IPS DF 6.9 (cell line): ENCODE data around the gene PRICKLE4.

Source experiments
- DNase-seq: peaks from one replicate; pipeline ENCODE4 v3.0.0-alpha.2; 2013; ENCODE audit warnings: low read depth, low spot score
- H3K27ac ChIP-seq: one replicate; pipeline ENCODE4 v1.5.1; 2013; ENCODE audit warnings: low read length, control low read depth
- H3K27me3 ChIP-seq: 2 replicates; pipeline ENCODE4 v1.6.1; 2013; ENCODE audit warnings: mild to moderate bottlenecking, low read length; ENCODE audit not compliant: control insufficient read depth, insufficient read depth
- H3K36me3 ChIP-seq: 2 replicates; pipeline ENCODE4 v1.6.1; 2013; ENCODE audit warnings: low read length; ENCODE audit not compliant: control insufficient read depth, insufficient read depth
- H3K4me1 ChIP-seq: 2 replicates; pipeline ENCODE4 v1.6.1; 2013; ENCODE audit warnings: low read length; ENCODE audit not compliant: control insufficient read depth, insufficient read depth
- H3K4me3 ChIP-seq: 2 replicates; pipeline ENCODE4 v1.5.1; 2013; ENCODE audit warnings: mild to moderate bottlenecking, low read length
- H3K9me3 ChIP-seq: 2 replicates; pipeline ENCODE4 v1.6.1; 2013; ENCODE audit warnings: low read length, inconsistent platforms; ENCODE audit not compliant: control insufficient read depth, insufficient read depth
- WGBS: extraction: QIAGEN DNeasy Blood & Tissue Kit; methylation state at CpG from one replicate; pipeline ENCODE4 v1.1.7; 2013; ENCODE audit warnings: mixed read lengths, missing lambda C conversion rate; ENCODE audit not compliant: insufficient read length, insufficient coverage; 5-methylcytosine and 5-hydroxymethylcytosine counted together

Gene PRICKLE4

GRCh38 chr6:41747256-41748101 lies 33.1 kb upstream of the PRICKLE4 start, which contains the start of gene PGC:
Gene PGC (minus strand): TSS chr6:41747397. CDS start chr6:41747334, 63 bp downstream.
- no peaks in the 10 kb centered on the region for H3K4me1 ChIP-seq
- no peaks in the 10 kb centered on the region for H3K36me3 ChIP-seq
- WGBS: no CpG with 5 or more reads among the region's 15 CpGs
- DNase-seq: no peak
- H3K27ac ChIP-seq: no peak within 1 kb of the TSS
- no peaks in the 10 kb centered on the region for H3K9me3 ChIP-seq
- no peak within 1 kb of the TSS for H3K4me3 ChIP-seq
- no peaks in the 10 kb centered on the region for H3K27me3 ChIP-seq

GRCh38 chr6:41748102-41748477 lies 32.5 kb upstream of the PRICKLE4 start:
- no peaks in the 10 kb centered on the region for H3K27me3 ChIP-seq
- no peak for DNase-seq
- H3K4me1 ChIP-seq: no peaks in the 10 kb centered on the region
- no peaks in the 10 kb centered on the region for H3K9me3 ChIP-seq
- WGBS: no CpG with 5 or more reads among the region's 6 CpGs
- no peaks in the 10 kb centered on the region for H3K36me3 ChIP-seq
- no peak overlapping the region for H3K4me3 ChIP-seq
- H3K27ac ChIP-seq: no peak overlapping the region

DNA sequence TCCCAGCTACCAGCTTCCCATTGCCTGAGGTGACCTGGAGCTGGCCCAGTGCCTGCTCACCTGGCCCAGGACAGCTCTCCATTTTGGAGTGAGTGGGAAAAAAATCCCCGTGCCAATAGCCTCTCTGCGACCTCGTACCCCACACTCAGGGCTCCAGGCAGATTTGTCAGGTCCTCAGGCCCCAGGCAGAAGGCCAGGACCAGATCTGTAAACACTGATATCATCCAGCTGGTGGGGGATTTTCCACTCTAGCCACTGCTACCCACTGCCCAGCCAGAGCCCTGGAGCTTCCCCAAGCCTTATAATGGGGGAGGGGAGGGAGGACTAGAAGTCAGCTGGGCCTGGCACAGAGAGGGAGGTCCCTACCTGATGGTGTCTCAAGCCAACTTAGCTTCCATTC lies 32.0 kb upstream of the PRICKLE4 start:
- DNase-seq: no peak
- Histone ChIP-seq H3K4me3 (no peak overlapping the region), H3K4me1 (no peaks in the 10 kb centered on the region), H3K9me3 (no peaks in the 10 kb centered on the region), H3K27me3 (no peaks in the 10 kb centered on the region), H3K27ac (no peak overlapping the region), H3K36me3 (no peaks in the 10 kb centered on the region)
- WGBS: no CpG with 5 or more reads among the region's 3 CpGs

DNA sequence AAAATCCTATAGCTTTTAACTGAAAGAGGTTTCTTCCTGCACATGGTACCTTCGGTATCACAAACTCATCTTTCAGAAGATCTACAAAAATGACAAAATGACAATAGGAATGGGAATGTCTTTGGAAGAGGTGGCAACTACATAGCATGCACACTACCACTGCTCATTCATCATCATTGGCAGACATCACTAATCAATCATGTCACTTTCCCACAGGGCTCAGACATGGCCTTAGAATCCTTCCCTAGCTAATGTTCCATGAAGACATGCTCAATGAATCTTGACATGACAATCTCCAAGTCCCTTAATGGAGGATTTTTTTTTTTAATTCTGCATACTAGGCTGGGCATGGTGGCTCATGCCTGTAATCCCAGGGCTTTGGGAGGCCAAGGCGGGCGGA lies 30.2 kb upstream of the PRICKLE4 start:
- H3K4me1 ChIP-seq: no peaks in the 10 kb centered on the region
- no peaks in the 10 kb centered on the region for H3K9me3 ChIP-seq
- DNase-seq: no peak
- no peaks in the 10 kb centered on the region for H3K36me3 ChIP-seq
- H3K27ac ChIP-seq: no peak overlapping the region
- no peak overlapping the region for H3K4me3 ChIP-seq
- WGBS: no CpG with 5 or more reads among the region's 3 CpGs
- H3K27me3 ChIP-seq: no peaks in the 10 kb centered on the region

DNA sequence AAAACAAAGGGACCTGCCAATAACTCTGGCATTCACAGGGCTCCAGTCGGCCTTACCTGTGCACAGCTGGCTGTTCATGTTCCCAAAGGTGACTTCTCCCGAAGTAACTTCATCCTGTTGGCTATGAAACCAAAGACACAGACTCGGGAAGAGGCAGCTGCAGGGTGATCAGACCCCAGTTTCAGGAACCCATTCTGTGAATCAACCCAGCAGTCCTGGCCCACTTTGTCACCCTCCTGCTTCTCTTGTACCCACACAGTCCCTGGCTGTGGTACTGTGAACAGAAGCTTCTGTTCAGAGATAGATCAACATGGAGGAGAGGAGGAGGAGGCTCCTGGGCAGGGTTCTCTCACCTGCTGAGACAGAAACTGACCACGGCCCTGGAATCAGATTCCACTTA lies 24.7 kb upstream of the PRICKLE4 start:
- Histone ChIP-seq H3K9me3 (no peaks in the 10 kb centered on the region), H3K27ac (no peak overlapping the region)
- no CpG with 5 or more reads among the region's 4 CpGs for WGBS

DNA sequence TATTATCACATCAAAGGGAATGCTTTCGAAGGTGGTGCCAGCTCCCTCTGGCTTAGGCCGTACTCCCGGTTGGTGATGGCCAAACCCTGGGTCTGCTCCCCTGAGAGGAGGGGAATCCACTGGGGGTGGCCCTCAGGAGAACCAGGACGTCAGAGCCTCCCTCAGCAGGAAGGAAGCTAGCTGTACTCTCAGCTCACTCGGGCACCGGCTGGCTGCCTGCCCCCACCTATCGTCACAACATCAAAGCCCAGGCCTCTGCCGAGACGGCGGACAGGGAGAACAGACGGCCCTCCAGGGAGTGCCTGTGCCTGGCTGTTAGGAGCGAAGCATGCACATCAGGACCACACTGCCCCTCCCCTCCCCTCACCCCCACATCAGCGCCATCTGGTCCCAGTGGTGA lies 24.2 kb upstream of the PRICKLE4 start:
- H3K4me1 ChIP-seq: no peaks in the 10 kb centered on the region
- H3K9me3 ChIP-seq: no peaks in the 10 kb centered on the region
- no peak overlapping the region for H3K27ac ChIP-seq
- no peaks in the 10 kb centered on the region; the same call in 1 of the 2 replicates for H3K27me3 ChIP-seq
- no peak for DNase-seq
- WGBS: no CpG with 5 or more reads among the region's 13 CpGs
- H3K36me3 ChIP-seq: no peaks in the 10 kb centered on the region
- H3K4me3 ChIP-seq: no peak overlapping the region

More for the DNA sequence above, 24.7 kb upstream of the PRICKLE4 start:
- Histone ChIP-seq H3K4me1 (no peaks in the 10 kb centered on the region), H3K36me3 (no peaks in the 10 kb centered on the region), H3K4me3 (no peak overlapping the region), H3K27me3 (no peaks in the 10 kb centered on the region)
- DNase-seq: no peak

GRCh38 chr6:41757271-41757670 lies 23.3 kb upstream of the PRICKLE4 start:
- Histone ChIP-seq H3K27me3 (no peaks in the 10 kb centered on the region; the same call in 1 of the 2 replicates), H3K4me3 (no peak overlapping the region), H3K27ac (no peak overlapping the region), H3K9me3 (no peaks in the 10 kb centered on the region), H3K4me1 (no peaks in the 10 kb centered on the region), H3K36me3 (no peaks in the 10 kb centered on the region)
- no CpG with 5 or more reads among the region's 6 CpGs for WGBS
- no peak for DNase-seq

DNA sequence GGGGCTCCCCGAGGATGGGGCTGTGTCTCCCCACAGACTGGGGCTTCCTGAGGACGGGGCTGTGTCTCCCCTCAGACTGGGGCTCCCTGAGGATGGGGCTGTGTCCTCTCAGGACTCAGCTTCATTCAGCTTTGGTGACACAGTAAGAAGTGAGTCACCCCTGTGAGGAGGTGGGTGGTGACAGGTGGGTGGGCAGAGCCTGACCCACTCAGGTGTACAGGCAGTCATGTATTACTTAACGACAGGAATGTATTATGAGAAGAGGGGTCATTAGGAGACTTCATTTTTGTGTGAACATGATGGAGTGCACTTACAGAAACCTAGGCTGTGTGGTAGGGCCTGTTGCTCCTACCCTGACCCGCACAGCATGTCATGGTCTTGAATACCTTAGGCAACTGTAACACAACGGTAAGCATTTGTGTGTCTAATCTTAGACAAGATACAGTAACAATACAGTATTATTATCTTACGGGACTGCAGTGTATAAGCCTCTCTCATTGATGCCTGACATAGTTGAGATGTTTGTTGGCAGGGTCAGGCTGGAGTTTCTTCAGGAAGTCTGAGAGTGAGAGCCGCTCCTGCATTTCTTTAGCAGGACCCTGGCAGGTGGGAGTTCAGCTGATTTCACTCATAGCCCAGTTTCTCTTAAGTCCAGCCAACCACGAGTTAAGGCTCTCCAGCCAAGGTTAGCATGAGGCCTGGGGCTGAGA lies 22.5 kb upstream of the PRICKLE4 start:
- no peaks in the 10 kb centered on the region for H3K9me3 ChIP-seq
- H3K4me1 ChIP-seq: no peaks in the 10 kb centered on the region
- H3K27me3 ChIP-seq: no peaks in the 10 kb centered on the region; the same call in 1 of the 2 replicates
- no peak overlapping the region for H3K4me3 ChIP-seq
- no peaks in the 10 kb centered on the region for H3K36me3 ChIP-seq
- WGBS: no CpG with 5 or more reads among the region's 8 CpGs
- DNase-seq: no peak
- H3K27ac ChIP-seq: no peak overlapping the region

DNA sequence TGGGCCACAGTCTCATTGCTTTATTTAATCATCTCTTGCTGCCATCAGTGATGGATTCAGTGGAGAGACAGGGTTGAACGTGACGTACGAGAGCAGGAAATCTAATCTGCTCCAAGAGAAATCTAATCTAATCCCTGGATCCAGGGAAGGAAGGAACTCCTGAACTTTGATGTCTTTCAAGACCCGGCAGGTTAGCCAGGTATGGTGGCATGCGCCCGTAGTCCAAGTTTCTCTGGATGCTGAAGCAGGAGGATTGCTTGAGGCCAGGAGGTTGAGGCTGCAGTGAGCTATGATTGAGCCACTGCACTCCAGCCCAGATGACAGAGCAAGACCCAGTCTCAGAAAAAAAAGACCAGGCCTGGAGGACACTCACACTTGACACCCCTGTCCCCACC lies 21.9 kb upstream of the PRICKLE4 start:
- no peaks in the 10 kb centered on the region for H3K4me1 ChIP-seq
- no CpG with 5 or more reads among the region's 6 CpGs for WGBS
- no peak overlapping the region for H3K27ac ChIP-seq
- H3K27me3 ChIP-seq: no peaks in the 10 kb centered on the region; the same call in 1 of the 2 replicates
- H3K36me3 ChIP-seq: no peaks in the 10 kb centered on the region
- H3K4me3 ChIP-seq: no peak overlapping the region
- DNase-seq: no peak
- no peaks in the 10 kb centered on the region for H3K9me3 ChIP-seq

DNA sequence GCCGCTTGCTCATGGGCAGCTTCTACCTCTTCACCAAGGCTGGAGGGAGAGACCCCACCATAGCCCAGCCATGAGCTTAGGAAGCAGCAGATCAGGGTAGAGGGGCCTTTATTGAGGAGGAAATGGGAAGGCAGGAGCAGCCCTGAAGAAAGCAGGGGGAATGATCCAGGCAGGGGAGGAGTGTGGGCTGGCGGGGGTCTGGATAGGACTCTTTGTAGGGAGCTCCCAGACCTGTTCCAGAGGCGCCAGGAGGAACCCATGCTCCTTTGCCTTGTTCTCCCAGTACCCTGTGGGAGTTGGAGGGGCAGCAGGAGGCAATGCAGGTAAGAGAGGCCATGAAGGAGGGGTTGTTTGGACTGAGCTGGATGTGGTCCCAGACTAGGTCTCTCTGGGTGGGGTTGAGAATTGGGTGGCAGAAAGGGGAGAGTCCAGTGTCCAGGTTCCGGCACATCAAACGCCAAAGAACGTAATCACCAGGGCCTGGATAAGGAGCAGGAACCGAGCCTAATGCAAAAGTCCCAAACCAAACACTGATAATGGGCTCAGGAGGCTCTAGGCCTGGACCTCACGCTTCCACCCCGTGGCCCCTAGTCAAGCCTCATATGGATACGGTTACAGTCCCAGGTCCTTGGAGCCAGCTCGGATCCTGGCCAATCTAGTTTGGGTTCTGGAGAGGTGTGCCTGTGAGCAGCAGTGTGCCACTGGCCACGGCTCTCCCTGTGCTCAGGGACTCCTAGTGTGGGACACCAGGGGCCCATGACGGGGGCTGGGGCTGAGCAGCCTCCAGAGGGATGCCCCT lies 21.3 kb upstream of the PRICKLE4 start:
- DNase-seq: no peak
- Histone ChIP-seq H3K27ac (no peak overlapping the region), H3K9me3 (no peaks in the 10 kb centered on the region), H3K4me3 (no peak overlapping the region), H3K4me1 (no peaks in the 10 kb centered on the region), H3K27me3 (no peaks in the 10 kb centered on the region; the same call in 1 of the 2 replicates), H3K36me3 (no peaks in the 10 kb centered on the region)
- WGBS: no CpG with 5 or more reads among the region's 13 CpGs
